GM21447 (cell line): ENCODE data around the gene RTL1.

Experiments used
- ATAC-seq: cut with Tn5 transposase; IDR thresholded peaks from one replicate; pipeline ENCODE4 v1.9.1; 2021; ENCODE audit not compliant: unreplicated experiment

The RTL1 gene

DNA sequence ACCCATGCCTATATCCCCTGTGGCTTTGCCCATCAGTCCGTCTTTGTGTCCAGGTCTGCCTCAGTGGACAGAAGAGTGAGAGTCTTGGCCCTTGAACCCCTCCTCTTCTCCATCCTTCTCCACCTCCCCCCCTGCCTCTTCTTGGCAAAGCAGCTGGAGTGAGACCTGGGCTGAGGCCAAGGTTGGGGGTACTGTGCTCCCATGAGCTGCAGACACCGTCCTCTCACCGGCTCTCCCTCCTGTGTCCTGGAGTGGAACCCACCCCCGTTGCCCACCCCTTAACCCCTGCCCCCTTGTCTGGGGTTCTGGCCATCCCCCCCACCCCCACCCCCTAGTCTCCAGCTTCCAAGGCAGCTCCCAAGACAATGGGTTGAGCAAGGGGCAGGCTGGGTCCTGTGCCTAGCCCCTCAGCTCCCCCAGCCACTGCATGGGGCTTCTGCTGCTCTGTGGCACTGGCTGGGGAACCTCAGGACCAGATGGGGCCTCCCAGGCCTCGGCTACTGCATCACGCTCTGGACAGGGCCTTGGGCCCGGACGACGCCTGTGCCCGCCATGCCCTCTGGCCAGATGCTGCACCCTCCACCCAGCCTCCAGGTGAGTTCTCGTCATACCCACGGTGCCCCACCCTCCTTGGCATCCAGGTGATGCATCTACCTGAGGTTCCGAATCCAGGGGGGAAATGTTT, 35.7 kb downstream of the RTL1 start:
- ATAC-seq: no peak

DNA sequence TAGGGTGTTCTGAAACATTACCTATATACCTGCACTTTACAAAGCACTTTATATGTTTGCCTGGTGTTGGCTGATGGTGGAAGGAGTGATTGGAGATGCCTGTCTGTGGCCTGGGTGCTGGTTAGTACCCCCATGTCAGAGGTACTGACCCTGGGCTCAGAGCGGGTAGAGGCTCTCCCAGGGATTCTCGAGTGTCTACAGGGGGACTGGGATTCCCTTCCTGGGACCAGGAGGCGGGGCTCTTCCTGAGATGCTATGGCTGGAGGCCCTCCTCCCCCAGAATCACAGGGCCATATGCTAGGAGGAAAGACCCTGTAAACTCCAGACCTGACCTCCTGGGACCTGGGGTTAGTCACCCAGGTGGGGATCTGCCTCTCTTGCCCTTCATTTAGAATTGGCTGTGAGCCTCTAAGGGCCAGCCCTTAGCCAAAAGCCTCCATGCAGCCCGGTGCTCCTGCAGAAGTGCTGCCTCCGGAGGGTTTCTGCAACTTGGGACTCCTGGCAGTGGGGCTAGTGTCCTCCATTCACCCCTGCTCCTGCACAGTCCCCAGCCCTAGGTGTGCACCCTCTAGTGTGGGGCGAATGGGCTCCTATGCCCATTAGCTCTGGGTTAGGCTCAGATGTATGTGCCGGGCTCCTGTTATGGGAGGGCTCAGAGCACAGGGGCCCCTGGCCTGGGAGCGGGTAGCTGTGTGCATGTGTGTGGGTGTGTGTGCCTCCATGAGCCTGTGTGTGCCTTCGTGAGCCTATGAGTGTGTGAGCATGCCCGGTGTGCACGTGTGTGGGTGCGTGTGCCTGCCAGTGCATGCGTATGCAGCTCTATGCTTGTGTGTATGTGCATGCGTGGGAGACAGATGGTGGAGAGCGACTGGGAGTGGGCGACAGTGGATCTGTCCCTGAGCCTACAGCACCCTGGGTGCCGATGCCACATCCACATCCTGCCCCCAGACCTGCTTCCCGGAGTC, 36.6 kb downstream of the RTL1 start:
- ATAC-seq: no peak

DNA sequence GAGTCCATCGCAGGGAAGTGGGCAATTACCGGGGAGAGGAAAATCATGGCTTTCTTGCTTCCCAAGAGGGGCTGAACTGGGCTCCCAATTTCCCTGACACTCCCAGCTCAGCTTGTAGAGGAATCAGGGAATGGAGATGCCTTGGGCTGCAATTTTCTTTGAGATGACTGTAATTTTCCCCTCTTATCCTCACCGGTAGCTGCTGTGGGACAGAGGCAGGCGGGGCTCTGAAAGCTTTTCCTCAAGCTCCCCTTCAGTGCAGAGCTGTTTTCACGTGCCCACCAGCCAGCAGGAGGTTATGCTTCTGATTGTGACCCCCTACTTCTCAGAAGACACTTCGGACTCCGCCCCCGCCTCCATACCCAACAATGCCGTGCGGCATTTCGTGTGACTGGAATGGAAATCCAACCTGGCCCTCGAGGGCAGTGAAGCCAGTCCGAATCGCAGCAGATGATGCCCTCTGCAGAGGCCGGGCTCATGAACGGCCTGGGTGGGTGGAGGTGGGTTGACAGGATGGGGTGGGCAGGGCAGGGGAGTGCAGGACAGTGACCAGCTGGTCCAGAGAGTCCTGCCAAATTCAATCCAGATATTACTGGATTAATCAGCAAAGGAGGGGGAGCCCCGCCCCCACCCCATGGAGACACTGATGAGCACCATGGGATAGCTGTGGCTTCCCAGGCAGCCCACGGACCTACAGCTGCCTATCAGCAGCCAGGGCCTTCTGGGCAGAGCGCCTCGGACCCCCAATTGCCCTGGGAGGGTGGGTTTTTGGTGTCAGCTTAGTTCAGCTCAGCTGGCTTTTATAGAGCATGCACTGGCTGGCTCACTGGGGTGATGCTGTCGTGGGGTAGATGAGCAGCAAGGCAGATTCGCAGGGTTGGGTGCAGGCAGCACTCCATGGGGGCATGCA, 37.6 kb downstream of the RTL1 start:
- no peak for ATAC-seq

DNA sequence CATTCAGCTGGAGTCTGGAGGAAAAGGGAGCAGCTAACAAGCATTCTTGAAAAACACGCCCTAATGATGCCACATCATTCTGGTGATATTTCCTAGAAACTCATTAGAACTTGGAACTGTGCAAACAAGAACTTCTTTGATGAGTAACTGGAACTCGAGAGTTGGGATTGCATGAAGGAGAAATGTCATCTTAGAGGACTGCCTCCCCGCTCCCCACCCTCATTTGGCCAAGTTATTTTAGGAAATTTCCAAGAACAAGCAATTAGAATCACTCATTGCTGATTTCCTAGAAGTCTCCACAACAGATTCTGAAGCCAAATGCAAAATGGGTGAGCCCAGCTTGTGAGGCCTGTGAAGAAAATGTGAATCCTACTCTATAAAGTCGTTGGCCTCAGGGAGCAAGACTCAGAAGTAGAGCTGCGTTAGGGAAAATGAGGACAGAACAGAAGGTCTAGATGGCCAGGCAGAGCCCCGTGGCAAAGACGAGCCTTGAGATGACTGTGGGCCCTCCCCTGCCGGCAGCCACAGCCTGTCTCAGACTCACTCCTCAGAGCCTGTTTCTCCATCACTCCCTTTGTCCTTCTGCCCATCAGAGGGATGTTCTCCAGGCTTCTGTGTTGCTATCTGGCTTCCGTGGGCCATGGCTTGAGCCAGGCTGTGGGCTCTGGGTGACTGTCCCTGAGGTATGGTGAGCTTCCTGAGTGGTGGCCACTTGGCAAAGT, 38.4 kb downstream of the RTL1 start:
- ATAC-seq: no peak

DNA sequence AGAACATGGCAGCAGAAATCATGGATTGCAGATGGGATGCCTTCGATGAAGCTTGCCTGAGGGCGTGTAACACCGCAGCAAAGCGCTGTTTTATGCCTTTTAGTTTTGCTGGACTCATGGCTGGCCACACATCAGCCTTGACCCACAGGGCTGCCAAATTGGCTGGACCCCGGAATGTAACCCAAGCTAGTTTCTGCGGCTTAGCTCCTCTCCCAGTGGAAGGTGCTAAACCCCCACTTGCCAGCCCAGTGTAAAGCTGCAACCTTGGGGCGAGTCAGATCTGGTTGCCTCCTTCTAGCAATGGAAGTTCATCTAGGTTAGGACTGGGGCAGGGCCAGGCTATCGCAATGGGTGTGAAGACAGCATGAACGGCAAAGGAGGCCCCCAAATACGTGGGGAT, 39.3 kb downstream of the RTL1 start:
- ATAC-seq: no peak

DNA sequence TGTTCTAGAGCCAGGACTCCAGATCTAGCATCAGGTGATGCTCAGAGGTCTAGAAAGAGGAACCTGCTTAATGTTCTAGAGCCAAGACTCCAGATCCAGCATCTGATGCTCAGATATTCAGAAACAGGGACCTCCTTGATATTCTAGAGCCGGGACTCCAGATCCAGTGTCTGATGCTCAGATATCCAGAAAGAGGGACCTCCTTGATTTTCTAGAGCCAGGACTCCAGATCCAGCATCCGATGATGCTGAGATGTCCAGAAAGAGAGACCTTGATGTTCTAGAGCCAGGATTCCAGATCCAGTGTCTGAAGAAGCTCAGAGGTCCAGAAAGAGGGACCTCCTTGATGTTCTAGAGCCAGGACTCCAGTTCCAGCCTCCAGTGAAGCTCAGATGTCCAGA, 40.7 kb downstream of the RTL1 start:
- no peak for ATAC-seq

DNA sequence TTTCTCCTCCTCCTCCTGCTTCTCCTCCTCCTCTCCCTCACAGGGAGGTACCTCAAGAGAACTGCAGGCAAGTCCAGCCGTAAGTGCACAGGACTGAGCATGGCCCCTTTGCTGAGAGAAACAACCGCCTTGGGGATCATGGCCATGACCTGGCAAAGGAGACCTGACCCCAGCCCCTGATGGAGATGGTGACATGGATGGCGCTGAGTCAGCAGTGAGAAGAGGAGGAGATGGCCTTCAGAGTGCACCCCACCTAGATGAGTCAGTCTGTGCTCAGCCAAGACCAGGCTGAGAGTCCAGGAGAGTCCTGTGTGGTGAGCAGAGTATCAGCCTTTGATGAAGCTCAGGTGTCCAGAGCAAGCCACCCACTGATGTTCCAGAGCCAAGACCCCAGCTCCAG, 41.2 kb downstream of the RTL1 start:
- ATAC-seq: no peak

DNA sequence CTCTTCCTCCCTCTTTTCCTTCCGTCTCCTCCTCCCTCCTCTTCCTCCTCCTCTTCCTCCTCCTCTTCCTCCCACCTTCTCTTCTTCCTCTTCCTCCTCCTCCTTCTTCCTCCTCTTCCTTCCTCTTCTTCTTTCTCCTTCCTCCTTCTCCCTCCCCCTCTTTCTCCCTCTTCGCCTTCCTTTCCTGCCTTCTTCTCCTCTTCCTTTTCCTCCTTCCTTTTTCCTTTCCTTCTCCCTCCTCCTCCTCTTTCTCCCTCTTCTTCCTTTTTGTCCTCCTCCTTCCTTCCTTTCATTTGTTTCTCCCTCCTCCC, 41.6 kb downstream of the RTL1 start:
- no peak for ATAC-seq

DNA sequence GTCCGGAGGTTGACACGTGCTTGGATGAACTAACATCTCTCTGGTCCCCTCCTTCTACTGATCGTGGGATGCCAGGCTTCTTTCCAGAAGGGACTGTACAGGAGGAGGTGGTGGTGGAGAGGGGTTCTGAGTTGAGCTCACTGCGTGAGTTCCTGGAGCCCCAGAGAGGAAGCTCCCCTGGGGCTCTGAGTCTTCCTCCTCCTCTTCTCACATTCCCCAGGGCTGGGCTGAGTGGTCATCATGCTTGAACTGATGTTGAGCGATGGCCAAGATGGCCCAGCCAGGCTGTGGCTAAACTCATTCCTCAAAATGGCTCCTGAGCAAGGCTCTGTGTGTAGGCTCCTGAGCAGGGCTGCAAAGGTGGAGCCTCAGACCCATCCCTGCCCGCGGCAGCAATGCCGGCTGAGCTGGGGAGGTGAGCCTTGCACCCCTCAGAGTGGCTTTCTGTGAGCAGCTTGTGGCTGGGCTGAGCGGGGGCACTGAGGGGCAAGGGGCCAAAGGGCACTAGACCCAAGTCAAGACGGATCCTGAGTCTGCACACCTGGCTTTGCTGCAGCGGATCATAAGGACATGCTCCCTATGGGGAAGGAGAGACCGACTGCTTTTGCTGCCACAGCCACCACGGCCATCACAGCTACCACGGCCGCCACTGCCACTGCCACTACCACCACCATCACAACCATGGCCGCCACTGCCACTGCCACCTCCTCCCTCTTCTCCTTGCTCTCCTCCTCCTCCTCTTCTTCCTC, 42.2 kb downstream of the RTL1 start:
- ATAC-seq: no peak

DNA sequence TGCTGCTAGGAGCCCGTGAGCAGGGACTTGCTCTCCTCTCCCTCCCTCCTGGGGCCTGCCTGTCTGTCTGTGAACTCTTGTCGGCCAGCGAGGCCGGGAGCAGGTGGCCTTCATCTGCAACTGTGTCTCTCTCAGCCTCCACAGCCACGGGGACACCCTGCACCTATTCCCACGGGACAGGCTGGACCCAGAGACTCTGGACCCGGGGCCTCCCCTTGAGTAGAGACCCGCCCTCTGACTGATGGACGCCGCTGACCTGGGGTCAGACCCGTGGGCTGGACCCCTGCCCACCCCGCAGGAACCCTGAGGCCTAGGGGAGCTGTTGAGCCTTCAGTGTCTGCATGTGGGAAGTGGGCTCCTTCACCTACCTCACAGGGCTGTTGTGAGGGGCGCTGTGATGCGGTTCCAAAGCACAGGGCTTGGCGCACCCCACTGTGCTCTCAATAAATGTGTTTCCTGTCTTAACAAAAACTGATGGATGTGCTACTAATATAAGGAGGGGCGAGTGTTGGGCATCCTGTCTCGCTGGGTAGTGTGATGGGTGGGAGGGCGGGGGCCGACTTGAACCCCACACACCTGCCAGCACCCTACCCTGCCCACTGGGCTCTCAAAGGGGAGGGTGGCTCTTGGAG, 42.9 kb downstream of the RTL1 start:
- ATAC-seq: no peak

DNA sequence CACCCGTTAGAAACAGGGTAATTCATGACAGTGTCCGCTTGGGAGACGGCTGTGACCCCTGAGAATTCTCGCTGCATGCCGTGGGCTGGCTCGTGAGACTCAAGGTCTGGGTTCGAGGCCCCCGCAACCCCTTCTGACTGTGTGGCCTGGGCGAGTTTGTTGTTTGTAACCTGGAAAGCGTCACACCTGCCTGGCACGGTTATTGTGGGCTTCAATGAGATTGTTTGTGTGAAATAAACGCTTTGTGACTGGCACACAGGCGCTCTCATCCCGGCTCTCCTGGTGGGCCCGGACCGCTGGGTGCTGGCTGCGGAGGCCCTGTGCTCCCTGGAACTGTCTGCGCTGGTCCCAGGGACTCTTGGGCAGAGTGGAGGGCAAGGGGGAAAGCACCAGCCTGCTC, 43.7 kb downstream of the RTL1 start:
- no peak for ATAC-seq

DNA sequence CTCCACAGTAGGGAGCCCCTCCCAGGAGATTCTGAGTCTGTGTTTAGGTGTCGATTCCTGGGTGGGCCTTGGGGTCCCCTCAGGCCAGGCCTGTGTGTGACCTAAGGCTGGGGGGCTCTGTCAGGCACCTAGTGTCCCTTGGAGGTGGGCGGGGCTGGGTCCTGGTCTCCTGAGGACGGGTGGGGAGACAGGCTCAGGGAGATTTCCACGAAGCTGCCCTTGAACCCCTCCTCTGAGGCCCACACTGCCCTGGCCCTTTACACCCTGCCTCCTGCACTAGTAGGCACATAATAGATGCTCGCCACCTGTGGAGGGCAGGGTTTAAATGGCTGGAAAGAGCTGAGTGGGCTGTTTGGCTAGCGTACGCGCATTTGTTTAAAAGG, 44.7 kb downstream of the RTL1 start:
- no peak for ATAC-seq

DNA sequence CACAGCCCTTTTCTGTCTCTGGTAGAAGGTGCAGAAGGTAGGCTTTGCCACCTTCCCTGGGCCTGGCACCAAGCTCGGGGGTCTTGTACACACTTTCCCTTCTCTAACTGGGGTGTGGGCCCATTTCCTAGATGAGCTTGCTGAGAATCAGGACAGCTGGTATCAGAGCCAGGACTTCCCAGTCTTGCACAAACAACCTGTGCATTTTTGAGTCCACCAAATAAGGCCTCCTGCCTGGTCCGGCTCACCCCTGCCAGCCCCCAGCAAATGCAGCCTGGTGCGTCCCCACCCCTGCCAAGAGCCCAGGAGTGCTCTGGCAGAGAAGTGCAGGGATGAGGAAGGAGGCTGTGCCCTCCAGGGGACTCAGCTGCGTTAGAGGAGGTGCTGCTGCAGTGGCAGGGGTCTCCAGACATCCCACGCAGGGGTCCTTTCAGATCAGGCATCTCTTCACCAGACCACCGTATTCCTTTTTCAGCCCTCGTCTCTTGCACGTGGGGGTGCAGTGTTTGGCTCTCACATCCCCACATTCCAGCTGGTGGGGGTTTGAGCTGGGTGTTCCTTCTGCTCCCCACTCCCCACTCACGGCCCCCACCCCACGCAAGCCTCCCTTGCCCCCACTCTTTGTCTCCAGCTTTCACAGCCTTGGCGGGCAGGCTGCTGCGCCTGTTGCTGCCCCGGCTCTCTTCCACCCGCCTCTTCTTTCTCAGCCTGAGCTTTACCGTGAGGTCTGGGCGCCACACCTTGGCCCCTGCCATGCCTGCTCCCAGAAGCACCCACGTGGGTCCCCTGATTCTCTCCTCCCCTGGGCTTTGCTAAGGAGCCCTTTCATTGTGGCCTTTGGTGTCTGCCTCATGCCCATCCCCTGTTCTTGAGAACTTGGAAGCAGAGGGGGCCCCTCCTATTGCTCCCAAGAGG, 45.3 kb downstream of the RTL1 start:
- ATAC-seq: no peak

DNA sequence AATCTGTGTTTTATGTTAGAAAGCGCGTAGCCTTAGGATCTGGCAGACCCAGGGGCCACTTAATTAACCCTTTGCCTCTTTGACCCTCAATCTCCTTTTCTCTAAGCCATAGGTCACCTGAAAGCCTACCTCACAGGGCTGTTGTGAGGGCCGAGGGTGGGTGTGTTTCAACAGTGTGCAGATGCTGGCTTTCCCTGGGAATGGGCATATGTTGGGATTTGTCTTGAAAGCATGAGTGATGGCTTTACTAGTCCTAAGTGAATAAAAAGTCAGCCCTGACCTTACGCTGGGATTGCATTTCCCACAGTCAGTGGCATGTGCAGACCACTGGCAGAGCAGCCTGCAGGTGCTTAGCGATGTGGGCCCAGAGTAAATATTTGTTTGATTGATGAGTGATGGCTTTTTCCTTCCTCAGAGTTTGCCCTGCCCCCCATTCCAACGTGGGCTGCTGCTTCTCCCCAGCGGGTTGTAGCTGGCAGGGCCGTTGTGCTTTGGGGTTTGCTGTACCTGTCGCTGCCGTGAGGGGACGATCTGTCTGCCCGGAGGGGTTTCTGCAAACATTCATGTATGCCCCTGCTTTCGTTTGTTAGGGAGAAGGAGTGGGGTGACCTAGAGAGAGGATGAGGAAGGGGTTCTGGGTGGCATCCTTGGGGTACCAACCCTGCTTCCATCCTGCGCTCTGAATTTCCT, 46.1 kb downstream of the RTL1 start:
- ATAC-seq: no peak

DNA sequence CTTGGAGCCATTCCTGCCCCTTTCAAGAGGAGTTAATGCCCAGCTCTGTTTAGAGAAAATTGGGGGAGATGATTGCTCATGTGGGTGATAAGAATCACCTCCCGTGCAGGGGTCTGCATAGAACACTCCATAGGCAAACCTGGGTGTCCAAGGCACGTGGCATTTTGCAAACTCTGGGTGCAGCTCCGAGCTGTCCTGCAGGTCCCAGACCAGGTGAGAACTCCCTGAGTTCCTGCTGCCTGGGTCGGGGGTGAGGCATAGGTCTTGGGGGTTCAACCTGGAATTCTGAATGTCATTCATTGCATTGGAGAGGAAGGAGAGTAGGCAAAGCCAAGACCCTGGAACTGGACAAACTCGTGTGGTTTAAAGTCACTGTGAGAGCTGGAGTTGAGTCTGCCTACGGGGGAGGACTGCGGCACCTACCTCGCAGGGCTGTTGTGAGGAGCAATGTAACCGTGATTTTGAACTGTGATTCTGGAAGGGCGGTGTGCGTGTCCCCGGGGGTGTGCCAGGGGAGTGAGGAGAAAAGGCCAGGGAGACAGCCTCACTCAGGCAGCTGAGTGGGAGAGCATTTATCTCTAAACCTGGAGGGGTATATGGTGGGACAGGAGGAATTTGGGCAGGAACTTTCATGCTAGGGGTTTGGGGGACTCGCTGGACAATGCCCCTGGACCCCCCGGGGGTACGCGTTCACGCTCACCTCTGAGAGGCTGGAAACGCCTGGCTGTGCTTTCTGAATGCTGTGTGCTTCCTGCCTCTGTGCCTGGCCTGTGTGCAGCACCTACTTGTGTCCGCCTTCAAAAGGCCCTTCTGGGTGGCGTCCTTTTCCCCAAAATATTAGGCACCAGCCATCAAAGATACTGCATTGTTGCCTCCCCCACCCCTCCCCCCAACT, 47.2 kb downstream of the RTL1 start:
- no peak for ATAC-seq

DNA sequence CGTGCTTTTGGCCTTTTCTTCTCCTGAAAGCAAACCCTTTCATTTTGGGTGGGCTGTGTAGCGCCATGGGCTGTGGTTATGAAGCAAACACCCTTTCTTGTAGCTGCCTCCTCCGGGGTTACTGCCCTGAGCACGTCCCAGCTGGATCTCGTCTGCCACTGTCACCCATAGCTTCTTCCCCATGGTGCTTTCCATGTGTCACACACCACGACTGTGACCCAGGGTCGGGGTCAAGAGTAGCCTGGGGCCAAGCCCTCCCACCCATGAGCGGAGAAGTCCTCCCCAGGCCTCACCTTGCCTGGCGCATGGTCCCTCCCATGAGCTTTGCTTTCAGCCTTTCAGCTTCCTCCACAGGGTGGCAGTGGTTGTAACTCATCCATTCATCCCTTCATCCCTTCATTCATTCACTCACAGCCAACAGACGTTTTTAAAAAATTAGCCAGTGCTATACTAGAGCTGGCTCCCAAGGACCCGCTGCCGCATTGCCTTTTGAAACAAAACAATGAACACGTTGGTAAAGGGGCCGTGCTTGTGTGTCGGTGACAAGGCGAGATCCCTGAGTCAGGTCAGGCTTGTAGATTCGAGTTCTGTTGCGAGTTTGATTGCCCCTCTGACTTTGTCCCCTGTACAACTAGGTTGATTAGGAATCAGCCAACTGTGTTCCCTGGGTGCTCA, 48.1 kb downstream of the RTL1 start:
- ATAC-seq: no peak

DNA sequence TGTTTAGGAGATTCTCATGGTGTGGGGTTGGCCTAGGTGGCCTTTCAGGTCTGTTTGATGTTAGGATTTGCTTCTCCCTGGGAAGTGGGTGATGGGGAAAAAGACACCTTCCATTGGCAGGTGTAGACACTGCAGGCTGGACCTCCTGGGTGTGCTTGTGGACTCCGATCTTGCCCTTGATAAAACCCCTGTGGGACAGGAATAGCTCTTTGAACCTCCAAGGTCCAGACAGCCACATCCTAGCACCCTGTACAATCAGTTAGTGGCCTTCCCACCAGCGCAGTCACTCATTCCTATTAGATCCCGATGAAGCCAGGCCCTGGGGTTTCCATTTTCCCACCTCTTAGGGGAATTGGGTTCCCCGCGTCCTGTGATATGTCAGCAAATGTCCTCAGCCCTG, 49.1 kb downstream of the RTL1 start:
- no peak for ATAC-seq
